ENCODE measurements around the gene MAGI1.

The MAGI1 gene

DNA sequence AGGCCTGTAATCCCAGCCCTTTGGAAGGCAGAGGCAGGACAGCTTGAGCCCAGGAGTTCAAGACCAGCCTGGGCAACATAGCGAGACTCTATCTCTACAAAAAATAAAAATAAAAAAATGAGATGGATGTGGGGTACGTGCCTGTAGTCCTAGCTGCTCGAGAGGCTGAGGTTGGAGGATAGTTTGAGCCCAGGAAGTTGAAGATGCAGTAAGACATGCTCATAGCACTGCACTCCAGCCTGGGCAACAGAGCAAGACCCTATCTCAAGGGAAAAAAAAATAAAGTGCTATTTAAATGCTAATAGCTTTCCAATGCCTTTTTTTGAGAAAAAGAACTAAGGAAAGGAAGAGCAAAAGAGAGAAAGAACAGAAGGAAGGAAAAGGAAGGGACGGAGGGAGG is 94.5 kb downstream of the MAGI1 start:
- no peak for DNase-seq

DNA sequence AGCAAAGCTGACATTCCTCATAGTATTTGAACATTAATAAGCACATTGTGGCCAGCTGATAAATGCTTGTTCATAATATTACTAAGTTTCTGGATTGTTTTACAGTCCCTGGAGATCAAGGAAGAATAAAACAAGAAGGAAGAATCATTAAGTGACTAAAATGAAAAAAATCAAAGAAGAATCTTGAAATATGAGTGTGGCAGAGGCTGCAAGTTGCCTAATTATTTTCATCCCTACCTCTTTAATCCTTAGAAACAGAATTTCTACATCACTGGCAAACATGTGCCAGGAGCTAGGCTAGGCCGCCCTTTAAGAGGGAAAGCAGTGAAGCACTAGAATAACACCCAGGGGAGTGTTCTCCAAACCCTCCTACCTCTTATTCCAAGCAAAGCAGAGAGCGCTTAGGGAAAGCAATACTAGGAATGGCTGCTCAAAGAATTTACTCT is 98.9 kb downstream of the MAGI1 start:
- DNase-seq: no peak

DNA sequence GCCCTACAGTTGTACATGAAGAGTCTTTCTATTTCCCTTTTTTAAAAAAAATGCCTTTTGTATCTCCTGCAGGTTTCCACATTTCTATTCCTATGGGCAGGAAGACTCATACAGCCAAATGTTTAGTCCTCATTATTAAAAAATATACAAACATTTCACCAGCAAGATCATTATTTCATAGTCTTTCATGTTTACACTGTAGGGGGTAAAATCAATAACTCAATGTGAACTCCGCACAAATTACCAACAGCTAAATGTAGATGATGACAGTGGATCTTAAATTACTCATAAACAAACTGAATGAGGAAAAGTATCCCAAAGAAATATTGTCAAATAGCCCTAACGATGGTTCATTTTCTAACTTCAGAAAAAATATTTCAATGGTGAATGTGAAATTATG is 99.5 kb downstream of the MAGI1 start:
- DNase-seq: no peak

DNA sequence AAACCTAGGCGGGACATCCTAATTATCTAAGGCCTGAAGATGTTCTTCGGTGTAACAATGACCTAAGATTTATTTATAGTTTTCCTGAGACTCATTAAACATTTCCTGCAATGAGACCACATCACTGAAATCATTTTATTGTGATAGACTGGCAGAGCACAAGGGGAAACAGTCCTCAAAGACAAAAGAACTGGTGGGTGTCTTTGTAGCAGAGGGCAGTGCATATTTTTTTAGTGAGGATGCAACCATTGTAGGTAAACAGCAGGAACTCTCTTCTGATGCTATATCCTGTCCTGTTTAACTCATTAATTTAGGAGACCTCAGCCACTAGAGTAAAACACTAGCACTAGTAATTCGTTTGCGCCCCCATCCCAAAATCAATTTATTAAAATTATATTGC is 100.0 kb downstream of the MAGI1 start:
- DNase-seq: no peak

DNA sequence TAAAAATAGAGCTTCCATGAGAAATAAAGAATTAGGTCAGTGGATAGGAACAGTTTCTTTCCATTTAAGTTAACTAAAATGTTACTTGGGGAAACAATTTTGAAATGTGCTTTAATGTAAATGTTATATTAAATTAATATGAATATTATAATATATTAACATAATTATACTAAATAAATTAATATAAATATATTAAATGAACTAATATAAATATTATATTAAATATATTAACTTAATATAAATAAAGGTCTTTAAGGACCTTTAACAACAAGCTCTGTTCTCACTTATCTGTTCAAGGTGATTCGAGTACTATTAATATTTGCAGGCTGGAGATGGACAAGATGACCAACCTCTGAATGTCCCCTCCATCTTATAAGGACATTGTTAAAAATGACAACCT is 100.6 kb downstream of the MAGI1 start:
- DNase-seq: no peak

DNA sequence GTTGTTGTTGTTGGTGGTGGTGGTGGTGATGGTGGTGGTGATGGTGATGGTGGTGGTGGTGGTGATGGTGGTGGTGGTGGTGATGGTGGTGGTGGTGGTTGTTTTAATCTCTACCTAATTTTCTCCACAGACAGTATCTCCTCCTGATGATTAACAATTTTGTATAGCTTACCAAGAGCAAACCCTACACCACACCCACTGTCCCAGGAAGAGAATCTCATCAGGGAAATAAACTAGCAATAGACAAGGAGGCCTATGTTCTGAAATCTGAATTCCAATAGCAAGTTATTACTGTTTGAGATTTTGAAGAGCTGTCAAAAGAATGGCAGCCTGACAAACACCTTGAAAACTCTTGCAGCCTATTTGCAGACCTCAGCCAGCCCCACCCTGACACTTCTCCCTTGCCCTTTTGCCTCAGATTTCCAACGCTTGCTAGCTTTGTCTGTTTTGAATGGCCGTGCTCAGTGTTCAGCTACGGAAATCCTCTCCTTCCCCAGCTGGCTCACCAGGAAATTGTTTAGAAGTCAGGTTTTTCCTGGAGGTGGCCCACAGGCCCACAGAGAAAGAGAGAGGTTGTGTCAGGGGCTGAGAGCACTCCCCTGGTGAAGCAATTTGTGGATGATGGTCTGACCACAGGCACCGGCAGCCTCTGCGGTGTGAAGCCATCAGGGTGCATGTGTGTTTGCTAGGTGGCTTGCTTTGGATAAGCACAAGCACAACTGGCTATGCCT is 101.6 kb downstream of the MAGI1 start:
- no peak for DNase-seq

DNA sequence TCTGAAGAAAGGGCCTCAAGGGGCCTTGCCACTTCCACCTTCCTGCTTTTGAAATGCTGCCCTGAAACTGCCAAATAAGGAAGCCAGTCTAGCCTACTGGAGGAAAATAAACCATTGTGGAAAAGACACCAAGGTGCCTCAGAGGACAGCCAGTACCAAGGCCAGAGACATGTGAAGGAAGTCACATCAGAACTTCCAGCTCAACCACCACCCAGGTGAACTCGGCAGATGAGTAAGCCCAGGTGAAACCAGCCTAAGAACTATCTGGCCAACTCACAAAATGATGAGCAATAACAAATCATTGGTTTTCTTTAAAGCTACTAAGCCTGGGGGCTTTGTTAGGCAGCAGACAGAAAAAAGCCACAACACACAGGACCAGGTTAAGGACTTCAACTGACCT is 103.0 kb downstream of the MAGI1 start:
- DNase-seq: no peak

DNA sequence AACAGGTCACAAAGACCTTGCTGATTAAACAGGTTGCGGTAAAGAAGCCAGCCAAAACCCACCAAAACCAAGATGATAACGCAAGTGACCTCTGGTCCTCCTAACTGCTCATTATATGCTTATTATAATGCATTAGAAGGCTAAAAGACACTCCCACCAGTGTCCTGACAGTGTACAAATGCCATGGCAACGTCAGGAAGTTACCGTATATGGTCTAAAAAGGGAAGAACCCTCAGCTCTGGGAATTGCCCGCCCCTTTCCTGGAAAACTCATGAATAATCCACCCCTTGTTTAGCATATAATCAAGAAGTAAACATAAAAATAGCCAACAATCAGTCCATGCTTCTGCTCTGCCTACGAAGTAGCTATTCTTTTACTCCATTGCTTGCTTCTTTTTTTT is 108.1 kb downstream of the MAGI1 start:
- DNase-seq: no peak

DNA sequence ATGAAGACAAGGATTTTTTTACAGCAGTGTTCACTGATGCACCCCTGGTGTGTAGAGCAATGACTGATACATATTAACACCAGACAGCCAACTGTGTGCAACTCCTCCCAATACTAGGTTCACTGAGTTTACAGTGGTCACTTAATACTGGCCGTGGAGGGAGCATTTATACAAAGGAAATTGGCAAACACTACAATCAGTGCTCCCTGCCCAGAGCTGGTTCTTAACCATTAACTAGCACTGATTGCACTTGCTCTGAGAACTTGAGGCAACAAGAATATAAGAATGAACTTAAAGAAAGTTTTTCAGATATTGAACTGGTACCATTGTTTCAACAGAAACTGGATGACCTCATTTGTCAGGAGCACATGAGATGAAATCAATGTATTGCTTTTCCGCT is 110.6 kb downstream of the MAGI1 start:
- no peak for DNase-seq

DNA sequence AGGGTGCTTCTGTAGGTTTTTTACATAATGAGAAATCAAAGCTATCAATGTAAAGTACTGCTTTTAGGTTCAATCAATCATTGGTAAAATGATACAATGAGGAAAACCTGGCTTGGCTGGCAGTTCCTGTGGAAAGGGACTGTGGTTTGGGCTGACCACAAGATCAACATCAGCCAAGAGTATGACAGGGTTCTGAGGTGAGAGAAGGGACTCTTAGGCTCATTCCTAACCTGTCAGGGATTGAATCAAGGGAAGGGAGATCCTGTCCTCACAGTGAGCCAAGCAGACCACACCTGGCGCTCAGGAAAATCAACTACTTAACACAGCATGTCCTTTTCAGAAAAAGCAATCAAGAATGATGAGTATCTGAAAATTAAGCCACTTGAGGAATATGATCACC is 111.1 kb downstream of the MAGI1 start:
- no peak for DNase-seq

DNA sequence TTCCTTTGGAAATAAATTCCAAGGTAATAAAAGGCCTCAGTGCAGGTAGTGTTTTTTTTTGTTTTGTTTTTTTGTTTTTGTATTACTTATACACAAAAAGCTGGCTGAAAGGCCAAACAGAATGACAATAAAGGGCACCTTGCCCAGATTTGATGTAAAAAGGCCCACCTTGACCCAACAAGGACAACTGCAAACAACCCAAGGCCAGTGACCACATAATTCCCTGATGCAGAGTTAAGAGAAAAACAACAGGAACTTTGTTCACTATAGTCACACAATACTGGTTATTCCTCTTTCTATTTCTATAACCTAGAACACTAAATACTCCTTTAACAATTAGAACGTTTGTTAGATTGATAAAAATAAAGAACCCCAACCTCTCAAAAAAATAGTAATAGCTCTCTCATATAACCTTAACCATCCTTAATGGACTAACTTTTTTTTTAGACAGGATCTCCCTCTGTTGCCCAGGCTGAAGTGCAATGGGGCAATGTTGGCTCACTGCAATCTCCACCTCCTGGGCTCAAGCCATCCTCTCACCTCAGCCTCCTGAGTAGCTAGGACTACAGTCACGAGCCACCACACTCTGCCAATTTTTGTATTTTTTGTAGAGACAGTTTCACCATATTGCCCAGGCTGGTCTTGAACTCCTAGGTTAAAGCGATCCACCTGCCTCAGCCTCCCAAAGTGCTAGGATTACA is 113.3 kb downstream of the MAGI1 start:
- no peak for DNase-seq

DNA sequence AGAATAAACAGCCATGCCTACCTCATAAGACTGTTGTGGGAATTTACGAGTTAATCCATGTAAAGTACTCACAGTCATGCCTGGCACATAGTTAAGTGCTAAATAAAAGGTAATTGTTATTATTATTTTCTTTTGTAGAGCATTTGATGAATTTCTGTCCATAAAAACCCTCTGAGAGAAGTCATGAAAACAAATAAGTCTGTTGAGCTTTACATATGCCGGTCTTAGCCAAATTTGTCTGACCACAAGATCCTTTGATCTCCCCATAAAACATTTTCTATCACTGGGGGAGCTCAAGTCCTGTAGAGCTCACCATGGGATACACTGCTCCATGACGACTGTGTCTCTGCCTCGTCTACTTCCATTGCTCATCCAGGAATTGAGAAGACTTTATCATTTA is 114.0 kb downstream of the MAGI1 start:
- no peak for DNase-seq

DNA sequence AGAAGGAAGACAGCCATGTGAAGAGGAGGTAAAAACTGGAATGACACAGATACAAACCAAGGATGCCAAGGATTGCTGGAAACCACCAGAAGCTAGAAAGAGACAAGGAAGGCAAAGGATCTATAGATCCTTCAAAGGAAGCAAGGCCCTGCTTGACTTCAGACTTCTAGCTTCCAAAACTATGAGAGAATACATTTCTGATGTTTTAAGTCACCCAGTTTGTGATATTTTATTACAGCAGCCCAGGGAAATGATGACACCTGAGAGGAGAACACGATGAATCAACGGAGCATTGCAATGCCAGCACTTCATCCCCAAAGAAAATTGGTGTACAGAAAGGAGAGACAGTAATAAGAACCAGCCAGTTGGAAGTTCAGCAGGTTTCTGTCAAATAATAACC is 116.3 kb downstream of the MAGI1 start:
- DNase-seq: no peak

DNA sequence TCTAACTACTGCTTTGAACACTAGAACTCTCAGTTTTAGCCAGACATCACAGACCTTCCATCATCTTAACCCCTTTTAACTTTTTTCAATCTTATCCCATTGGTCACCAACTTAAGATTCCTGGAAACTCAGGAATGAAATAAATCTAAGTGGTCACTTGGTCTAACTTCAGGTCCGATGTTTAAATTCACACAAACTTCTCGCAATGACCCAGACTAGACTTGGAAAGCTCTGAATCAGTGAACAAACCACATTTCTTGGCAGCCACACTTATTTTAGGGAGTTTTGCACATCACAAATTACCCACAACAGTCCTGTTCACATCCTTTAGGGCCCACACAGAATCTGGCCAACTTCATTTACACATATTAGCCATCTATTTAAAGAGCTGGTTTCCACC is 118.9 kb downstream of the MAGI1 start:
- no peak for DNase-seq

DNA sequence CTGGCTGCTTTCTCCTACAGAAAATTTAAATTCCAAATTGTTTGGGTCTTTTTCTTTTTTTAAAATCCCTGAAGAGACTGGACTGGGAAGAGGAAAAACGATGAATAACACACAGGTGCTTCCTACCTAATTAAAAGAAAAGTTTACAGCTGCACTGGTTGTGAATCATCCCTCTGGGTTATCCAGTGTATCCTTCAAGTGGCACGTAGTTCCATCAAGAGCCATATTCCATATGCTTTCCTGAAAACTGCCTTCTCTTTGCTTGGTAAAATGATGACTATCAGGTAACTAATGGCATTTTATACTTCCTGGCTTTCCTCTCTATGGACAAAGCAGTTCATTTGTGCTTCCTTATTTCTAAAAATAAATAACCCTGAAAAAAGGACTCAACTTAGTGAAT is 123.2 kb downstream of the MAGI1 start:
- no peak for DNase-seq

DNA sequence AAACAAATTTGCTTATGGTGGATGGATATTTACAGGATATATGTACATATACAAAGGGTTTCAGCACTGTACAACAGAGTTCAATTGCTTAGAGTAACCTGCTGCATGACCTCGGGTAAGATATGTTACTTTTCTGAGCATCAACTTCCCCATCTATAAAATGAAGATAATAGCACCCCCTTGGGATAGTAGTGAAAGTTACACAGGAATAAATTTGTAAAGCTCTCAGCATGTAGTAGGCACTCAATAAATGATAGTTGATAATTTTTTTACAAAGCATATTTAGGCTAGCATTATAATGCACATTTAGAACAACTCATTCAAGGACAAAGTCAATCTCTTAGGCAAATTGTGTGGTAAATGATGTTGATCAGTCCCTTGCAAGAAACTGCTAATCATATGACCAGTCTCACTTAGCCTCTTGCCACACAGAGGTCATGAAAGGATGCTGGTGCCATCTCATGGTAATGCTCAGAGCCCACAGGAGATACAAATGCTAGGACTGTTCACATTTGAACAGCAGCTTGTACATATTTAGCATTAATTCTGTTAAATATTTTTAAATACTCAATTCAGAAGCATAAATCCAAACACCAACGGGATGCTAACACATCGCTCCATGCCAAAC is 123.9 kb downstream of the MAGI1 start:
- no peak for DNase-seq

DNA sequence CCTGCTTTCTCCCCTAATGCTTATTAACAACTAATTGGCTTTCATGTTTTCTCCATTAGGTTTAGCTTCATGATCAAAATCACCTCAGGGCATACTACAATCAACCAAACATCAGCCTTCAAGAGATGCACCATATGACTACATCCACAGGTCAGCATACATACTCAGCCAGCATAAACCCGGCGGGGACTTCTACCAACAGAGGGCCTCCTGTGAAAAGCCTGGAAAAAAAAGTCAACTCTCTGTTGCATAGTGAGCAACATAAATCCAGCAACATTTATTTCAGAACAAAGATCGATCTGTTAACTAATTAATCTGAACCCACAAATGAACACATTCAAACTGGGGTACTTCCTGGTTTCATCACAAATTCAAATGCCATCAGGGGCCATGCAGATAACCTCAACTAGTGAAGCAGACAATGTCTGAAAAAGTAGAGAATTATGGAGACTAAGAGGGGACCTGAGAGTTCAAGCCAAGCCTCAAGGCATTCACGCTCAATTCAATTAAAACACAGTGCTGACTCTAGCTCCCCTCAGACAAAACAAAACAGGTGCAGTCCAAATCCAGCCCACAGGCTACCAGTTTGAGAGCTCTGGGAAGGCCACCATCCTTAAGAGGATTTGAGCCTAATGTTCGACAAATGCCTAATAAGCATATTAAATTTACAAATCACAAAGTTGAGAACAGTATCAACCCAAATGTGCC is 124.5 kb downstream of the MAGI1 start:
- no peak for DNase-seq

DNA sequence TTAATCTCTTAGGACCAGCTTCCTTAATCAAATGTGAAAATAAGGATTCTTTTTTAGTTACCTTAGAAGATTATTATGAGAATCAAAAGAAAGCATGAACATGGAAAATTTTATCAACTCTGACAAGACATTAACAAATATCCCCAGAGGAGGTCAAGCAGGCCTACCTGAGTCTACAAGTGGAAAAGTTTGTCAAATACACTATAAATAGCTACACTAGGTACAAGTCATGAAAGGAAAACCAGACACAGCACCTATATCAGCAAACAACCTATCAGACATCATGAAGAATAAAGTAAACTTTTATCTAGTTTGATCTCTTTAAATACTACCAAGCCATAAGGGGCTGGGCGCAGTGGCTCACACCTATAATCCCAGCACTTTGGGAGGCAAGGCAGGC is 126.1 kb downstream of the MAGI1 start:
- DNase-seq: no peak

DNA sequence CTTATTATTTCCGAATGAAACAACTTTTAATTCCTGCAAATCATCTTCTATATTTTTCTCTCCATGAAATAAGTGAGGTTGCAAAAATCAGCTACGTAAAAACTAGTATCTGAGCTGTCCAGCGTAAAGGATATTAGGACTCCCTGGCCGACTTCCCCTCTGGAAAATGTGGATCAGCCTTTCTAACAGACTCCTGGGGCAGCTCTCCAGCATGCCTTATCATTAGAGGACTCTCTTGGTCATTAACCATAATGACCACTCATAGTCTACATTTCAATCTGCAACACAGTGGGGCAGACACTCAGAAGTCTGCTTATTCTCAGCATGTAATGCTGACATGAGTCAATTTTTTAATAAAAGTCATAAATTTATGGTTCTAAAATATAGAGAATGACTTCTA is 130.1 kb downstream of the MAGI1 start:
- no peak for DNase-seq

DNA sequence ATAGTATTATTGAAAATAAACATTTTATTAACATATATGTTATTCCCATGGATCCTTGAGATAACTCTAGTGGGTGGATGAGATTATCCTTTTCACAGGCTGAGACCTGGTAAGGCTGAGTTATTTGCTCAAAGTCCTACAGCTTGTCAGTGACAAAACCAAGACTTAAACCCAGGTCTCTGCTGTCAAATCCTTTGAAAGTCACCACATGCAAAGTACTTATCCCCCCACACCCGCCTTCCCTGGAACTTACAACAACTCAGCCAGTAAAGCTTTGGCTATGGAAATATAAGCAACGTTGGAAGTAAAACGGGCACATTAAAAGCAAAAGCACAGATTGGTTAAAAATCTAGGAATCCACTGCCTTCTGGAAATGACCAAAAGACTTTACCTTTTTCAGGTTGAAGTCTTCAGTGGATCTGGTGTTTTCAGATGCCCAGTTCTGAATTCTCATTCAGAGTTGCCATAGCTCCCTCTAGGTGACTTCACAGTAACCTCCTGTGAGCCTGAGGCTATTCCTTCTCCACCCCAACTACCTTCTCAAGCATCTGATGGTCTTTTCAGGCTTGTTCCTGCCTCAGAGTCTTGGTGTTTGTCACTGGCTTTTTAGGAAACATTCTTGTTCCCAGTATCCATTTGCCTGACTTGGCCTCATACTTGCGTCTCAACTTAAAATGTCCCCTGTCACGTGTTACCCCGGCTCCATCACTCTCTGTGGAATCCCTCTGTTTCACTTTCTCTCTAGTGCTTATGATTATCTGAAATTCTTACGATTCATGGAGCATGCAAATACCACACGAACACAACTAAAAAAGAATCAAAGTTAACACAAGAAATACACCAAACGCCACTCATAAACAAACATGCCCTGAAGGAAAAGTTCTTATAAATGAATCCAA is 131.2 kb downstream of the MAGI1 start:
- no peak for DNase-seq

DNA sequence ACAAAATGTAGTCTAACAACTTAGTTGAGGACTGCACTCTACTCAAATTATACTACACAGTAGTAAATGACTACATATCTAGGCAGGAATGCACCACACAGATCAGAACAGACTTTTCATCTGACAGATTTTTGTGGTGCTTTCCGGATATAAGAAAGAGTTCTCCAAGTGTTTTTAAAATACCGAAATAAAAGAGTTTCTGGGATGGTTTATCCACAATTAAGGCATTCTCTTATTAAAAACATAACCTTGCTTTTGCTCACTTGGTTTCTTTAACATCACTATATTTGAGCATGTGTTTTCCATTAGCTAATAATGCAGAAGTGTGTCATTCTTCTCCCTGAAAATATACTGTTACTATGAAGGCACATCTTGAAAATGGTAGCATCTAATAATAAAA is 132.9 kb downstream of the MAGI1 start:
- DNase-seq: no peak

DNA sequence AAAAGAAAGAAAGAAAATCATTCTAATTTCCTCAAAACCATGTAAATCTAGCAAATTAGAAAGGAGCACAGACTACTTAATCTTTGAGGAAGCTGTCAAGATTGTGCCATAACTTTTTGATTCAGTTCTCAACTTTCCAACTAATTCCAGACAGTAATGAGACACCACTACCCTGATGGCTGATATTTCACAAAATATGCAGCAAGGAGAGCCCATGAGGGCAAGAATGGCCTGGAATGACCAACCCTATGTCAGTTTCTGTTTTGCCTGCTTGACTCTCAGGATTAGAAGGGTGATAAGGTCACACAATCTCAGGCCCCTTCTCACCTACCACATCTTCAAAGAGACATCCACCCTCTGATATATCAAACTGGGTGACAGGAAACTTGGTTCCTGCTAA is 134.7 kb downstream of the MAGI1 start:
- no peak for DNase-seq
